H1 (cell line): ENCODE measurements around the gene SH2D7. TPM values are rescaled to one million over a fixed set of nuclear protein-coding genes. Genes with fewer than 3 reads are reported as not detected.

ENCODE experiments used
- CTCF ChIA-PET: fragments of 300-600 bp; sonication (Branson Sonifier 250); formaldehyde crosslinking; loops from one replicate; lab custom pipeline; 2021; ENCODE audit not compliant: partially characterized antibody; lab: Charles Lee
- POLR2A ChIA-PET: fragments of 300-600 bp; sonication (Branson Sonifier 250); formaldehyde crosslinking; loops from one replicate; lab custom pipeline; 2021; ENCODE audit warnings: inconsistent platforms; ENCODE audit not compliant: partially characterized antibody; lab: Charles Lee
- DNase-seq, 2 experiments: peaks; one replicate each; pipeline versions ENCODE4 v3.0.0 to v3.0.0-alpha.2; 2010 to 2022; ENCODE audit warnings: low spot score in 2 of 2, low read depth in 1 of 2, mixed read lengths in 1 of 2
- FAIRE-seq: peaks from 2 replicates; lab custom pipeline; 2011; peaks lifted over from hg19 to GRCh38; lab: Jason Lieb, UNC
- H2AFZ ChIP-seq: 2 replicates; pipeline ENCODE4 v1.8.1; 2012; ENCODE audit warnings: low read length, inconsistent platforms
- H2AK5ac ChIP-seq: 2 replicates; pipeline ENCODE4 v1.6.1; 2013; ENCODE audit warnings: low read depth, low read length
- H2BK120ac ChIP-seq: replicated peaks from 2 replicates; pipeline ENCODE3; 2013; ENCODE audit warnings: low read depth, low read length, inconsistent platforms
- H2BK12ac ChIP-seq: 2 replicates; pipeline ENCODE4 v1.6.1; 2013; ENCODE audit warnings: low read depth, low read length
- H2BK15ac ChIP-seq: 2 replicates; pipeline ENCODE4 v1.6.1; 2013; ENCODE audit warnings: low read length
- H2BK20ac ChIP-seq: 2 replicates; pipeline ENCODE4 v1.6.1; 2013; ENCODE audit warnings: low read length
- H2BK5ac ChIP-seq: 2 replicates; pipeline ENCODE4 v1.6.1; 2013; ENCODE audit warnings: low read depth, low read length
- H3K14ac ChIP-seq: 2 replicates; pipeline ENCODE4 v1.6.1; 2013; ENCODE audit warnings: inconsistent platforms; ENCODE audit not compliant: insufficient read length
- H3K18ac ChIP-seq: 2 replicates; pipeline ENCODE4 v1.6.1; 2013; ENCODE audit warnings: low read length; ENCODE audit errors: extremely low read depth
- H3K23ac ChIP-seq: 2 replicates; pipeline ENCODE4 v1.6.1; 2013; ENCODE audit warnings: inconsistent platforms; ENCODE audit not compliant: insufficient read length
- H3K23me2 ChIP-seq: 2 replicates; pipeline ENCODE4 v1.6.1; 2013; ENCODE audit warnings: low read depth, low read length
- H3K27ac ChIP-seq: 2 replicates; pipeline ENCODE4 v1.6.1; 2011; ENCODE audit warnings: low read depth, low read length, inconsistent platforms
- H3K27me3 ChIP-seq, 4 experiments: replicated peaks in 1 of 4; 1 replicate in 1 of 4; 2 replicates in 3 of 4; pipeline versions ENCODE4 v1.6.1 to v1.8.1; 2011 to 2013; ENCODE audit warnings: low read length in 3 of 4, mild to moderate bottlenecking in 3 of 4, inconsistent platforms in 2 of 4, mixed read lengths in 2 of 4, moderate library complexity in 1 of 4; ENCODE audit not compliant: control insufficient read depth in 3 of 4, insufficient read depth in 3 of 4; ENCODE audit errors: extremely low read depth in 1 of 4
- H3K36me3 ChIP-seq, 4 experiments: 2 replicates each; pipeline versions ENCODE4 v1.6.1 to v1.8.1; 2011 to 2013; ENCODE audit warnings: mild to moderate bottlenecking in 4 of 4, low read length in 3 of 4, moderate library complexity in 2 of 4, control low read depth in 1 of 4, inconsistent platforms in 1 of 4; ENCODE audit not compliant: insufficient read depth in 4 of 4, control insufficient read depth in 2 of 4
- H3K4ac ChIP-seq: replicated peaks from 2 replicates; pipeline ENCODE3; 2013; ENCODE audit warnings: low read length, low read depth, mixed read lengths, inconsistent platforms; ENCODE audit not compliant: insufficient read length
- H3K4me1 ChIP-seq, 4 experiments: replicated peaks in 1 of 4; 1 replicate in 1 of 4; 2 replicates in 3 of 4; pipeline versions ENCODE4 v1.6.1 to v1.8.1; 2011 to 2013; ENCODE audit warnings: low read length in 3 of 4, inconsistent platforms in 2 of 4, mixed read lengths in 1 of 4; ENCODE audit not compliant: insufficient read depth in 4 of 4, control insufficient read depth in 3 of 4
- H3K4me2 ChIP-seq, 2 experiments: 2 replicates each; pipeline versions ENCODE4 v1.6.1 to v1.8.1; 2011 to 2013; ENCODE audit warnings: low read depth in 2 of 2, low read length in 2 of 2, control low read depth in 1 of 2, inconsistent platforms in 1 of 2, mild to moderate bottlenecking in 1 of 2; ENCODE audit not compliant: insufficient read depth in 1 of 2
- H3K4me3 ChIP-seq, 4 experiments: fragments of 200-600, 300-600 bp in 1 of 4; sonication (generic), shearing (Covaris generic), sonication (Bioruptor Twin) in 1 of 4; 2 replicates each; pipeline versions ENCODE4 v1.5.1 to v1.8.1; 2011 to 2016; ENCODE audit warnings: low read length in 4 of 4, low read depth in 3 of 4, control low read depth in 2 of 4, inconsistent platforms in 2 of 4, mild to moderate bottlenecking in 2 of 4, mixed read lengths in 1 of 4, moderate library complexity in 1 of 4; ENCODE audit not compliant: insufficient read depth in 2 of 4; ENCODE audit errors: extremely low read depth in 1 of 4
- H3K56ac ChIP-seq: replicated peaks from 2 replicates; pipeline ENCODE3; 2013; ENCODE audit warnings: low read depth, mild to moderate bottlenecking, mixed read lengths, low read length, inconsistent platforms; ENCODE audit not compliant: insufficient read length
- H3K79me1 ChIP-seq: 2 replicates; pipeline ENCODE4 v1.6.1; 2013; ENCODE audit warnings: low read depth, low read length, control low read depth
- H3K79me2 ChIP-seq, 2 experiments: 2 replicates each; pipeline versions ENCODE4 v1.6.1 to v1.8.1; 2012 to 2013; ENCODE audit warnings: low read length in 2 of 2, mild to moderate bottlenecking in 2 of 2, inconsistent platforms in 1 of 2; ENCODE audit not compliant: insufficient read depth in 2 of 2, control insufficient read depth in 1 of 2
- H3K9ac ChIP-seq, 4 experiments: replicated peaks in 1 of 4; 1 replicate in 1 of 4; 2 replicates in 3 of 4; pipeline versions ENCODE4 v1.6.1 to v1.8.1; 2011 to 2013; ENCODE audit warnings: low read depth in 3 of 4, low read length in 3 of 4, control low read depth in 2 of 4, mild to moderate bottlenecking in 2 of 4, moderate library complexity in 2 of 4, inconsistent platforms in 1 of 4; ENCODE audit errors: extremely low read depth in 1 of 4
- H3K9me3 ChIP-seq, 2 experiments: 2 replicates each; pipeline versions ENCODE4 v1.6.1 to v1.8.1; 2012 to 2013; ENCODE audit warnings: mild to moderate bottlenecking in 2 of 2, moderate library complexity in 2 of 2, control low read depth in 1 of 2, inconsistent platforms in 1 of 2, low read depth in 1 of 2, low read length in 1 of 2, mixed read lengths in 1 of 2; ENCODE audit not compliant: insufficient read depth in 2 of 2
- H4K20me1 ChIP-seq, 2 experiments: replicated peaks in 1 of 2; 2 replicates each; pipeline versions ENCODE3 to v1.8.1; 2011 to 2013; ENCODE audit warnings: inconsistent platforms in 2 of 2, low read length in 2 of 2, mild to moderate bottlenecking in 1 of 2; ENCODE audit not compliant: insufficient read depth in 2 of 2, control insufficient read depth in 1 of 2
- H4K5ac ChIP-seq: 2 replicates; pipeline ENCODE4 v1.6.1; 2013; ENCODE audit warnings: low read length, low read depth, mixed read lengths, inconsistent platforms; ENCODE audit not compliant: insufficient read length
- H4K8ac ChIP-seq: 2 replicates; pipeline ENCODE4 v1.8.0; 2013; ENCODE audit warnings: mild to moderate bottlenecking, moderate library complexity, low read length, inconsistent platforms; ENCODE audit not compliant: insufficient read depth; ENCODE audit errors: extremely low read depth
- H4K91ac ChIP-seq: replicated peaks from 2 replicates; pipeline ENCODE3; 2013; ENCODE audit warnings: low read length, mixed read lengths, inconsistent platforms; ENCODE audit not compliant: insufficient read length
- TEAD4 ChIP-seq: IDR thresholded peaks from 2 replicates; pipeline ENCODE4 v1.6.1; 2012; ENCODE audit warnings: low read depth, low read length, inconsistent platforms, mixed read lengths
- WGBS, 2 experiments: shearing (Covaris generic) in 1 of 2; methylation state at CpG; one replicate each; pipeline versions ENCODE4 v1.1.6 to v1.1.7; 2013 to 2015; ENCODE audit warnings: low lambda C conversion rate in 2 of 2, mixed read lengths in 2 of 2, inconsistent platforms in 1 of 2, low coverage in 1 of 2, missing lambda C conversion rate in 1 of 2; ENCODE audit not compliant: insufficient replicate concordance in 2 of 2, insufficient coverage in 1 of 2, insufficient read length in 1 of 2; ENCODE audit errors: extremely low coverage in 1 of 2, missing lambda C conversion rate in 1 of 2; 5-methylcytosine and 5-hydroxymethylcytosine counted together
- polyA plus RNA-seq, 7 experiments: library from polyadenylated mRNA; depleted of rRNA in 3 of 7; stranded (reverse) in 5 of 7; unstranded in 2 of 7; fragments of >200 nt in 5 of 7; fragments of 200-250 nt in 2 of 7; gene quantifications; 1 replicate in 5 of 7; 2 replicates in 1 of 7; 4 replicates in 1 of 7; pipeline versions ENCODE4 v1.2.1 to v1.2.3, GENCODE V29; 2011 to 2013; ENCODE audit warnings: missing spikeins in 2 of 7, mixed read lengths in 2 of 7
- total RNA-seq: library from RNA; stranded (reverse); fragmentation: NEBNext Ultra II Directional; extraction: Animal tissue kit (Norgen Biotek cat#: 25700); gene quantifications from 2 replicates; pipeline ENCODE4 v1.2.1, GENCODE V29; 2021

SH2D7 gene
- total and polyA plus RNA-seq, 2 of the 8 experiments (the other 6 are each of a cell fraction or from before 2014, with no cell fraction given), result not detected

- Histone ChIP-seq H3K18ac (no peak overlapping the region), H2AFZ (no peak overlapping the region), H4K20me1 (no peaks in the 10 kb centered on the region), H3K14ac (no peak overlapping the region), H3K23ac (no peak overlapping the region), H3K27ac (no peak overlapping the region), H4K8ac (no peak overlapping the region), H3K23me2 (no peaks in the 10 kb centered on the region), H2BK120ac (no peak overlapping the region), H2BK20ac (no peak overlapping the region), H3K36me3 (peaks cover 0 to 6% (median 1%) of the 10 kb centered on the region in 4 experiments; a peak in 3 of 8 replicates), H3K9me3 (no peaks in the 10 kb centered on the region), H3K4me3 (no peak overlapping the region), H3K56ac (no peak overlapping the region), H2BK15ac (no peak overlapping the region), H3K4me2 (no peak overlapping the region), H3K4me1 (no peaks in the 10 kb centered on the region), H4K5ac (no peak overlapping the region), H2BK5ac (no peak overlapping the region), H3K9ac (no peak overlapping the region), H2AK5ac (no peak overlapping the region), H2BK12ac (no peak overlapping the region), H4K91ac (no peak overlapping the region), H3K4ac (no peak overlapping the region), H3K79me2 (no peaks in the 10 kb centered on the region), H3K27me3 (no peaks in the 10 kb centered on the region), H3K79me1 (no peaks in the 10 kb centered on the region)
- CTCF ChIA-PET, result interaction anchor here (1.0 to 16.8 kb wide), 3 partner anchors 106 to 140 kb away, joined by 3 to 226 read pairs (median 3); no protein-coding TSS in a partner anchor
- FAIRE-seq, result no peak
- no peak for DNase-seq
- 88% methylated on average over 6 of the region's 6 CpGs; no CpG with 5 or more reads in 1 of the 2 experiments for WGBS, 2 experiments
- no peak for TF ChIP-seq TEAD4
- POLR2A ChIA-PET, result no interaction called here
Observed at GRCh38 chr15:78102741-78103140, 10.4 kb downstream of the SH2D7 start.
